H1 (cell line): ENCODE data around the gene FAN1. TPM values are rescaled to one million over a fixed set of nuclear protein-coding genes. Genes with fewer than 3 reads are reported as not detected.

ENCODE experiments used
- CTCF ChIA-PET: fragments of 300-600 bp; sonication (Branson Sonifier 250); formaldehyde crosslinking; loops from one replicate; lab custom pipeline; 2021; ENCODE audit not compliant: partially characterized antibody; lab: Charles Lee
- POLR2A ChIA-PET: fragments of 300-600 bp; sonication (Branson Sonifier 250); formaldehyde crosslinking; loops from one replicate; lab custom pipeline; 2021; ENCODE audit warnings: inconsistent platforms; ENCODE audit not compliant: partially characterized antibody; lab: Charles Lee
- DNase-seq, 2 experiments: peaks; one replicate each; pipeline versions ENCODE4 v3.0.0 to v3.0.0-alpha.2; 2010 to 2022; ENCODE audit warnings: low spot score in 2 of 2, low read depth in 1 of 2, mixed read lengths in 1 of 2
- FAIRE-seq: peaks from 2 replicates; lab custom pipeline; 2011; peaks lifted over from hg19 to GRCh38; lab: Jason Lieb, UNC
- H2AFZ ChIP-seq: 2 replicates; pipeline ENCODE4 v1.8.1; 2012; ENCODE audit warnings: low read length, inconsistent platforms
- H2AK5ac ChIP-seq: 2 replicates; pipeline ENCODE4 v1.6.1; 2013; ENCODE audit warnings: low read depth, low read length
- H2BK120ac ChIP-seq: replicated peaks from 2 replicates; pipeline ENCODE3; 2013; ENCODE audit warnings: low read depth, low read length, inconsistent platforms
- H2BK12ac ChIP-seq: 2 replicates; pipeline ENCODE4 v1.6.1; 2013; ENCODE audit warnings: low read depth, low read length
- H2BK15ac ChIP-seq: 2 replicates; pipeline ENCODE4 v1.6.1; 2013; ENCODE audit warnings: low read length
- H2BK20ac ChIP-seq: 2 replicates; pipeline ENCODE4 v1.6.1; 2013; ENCODE audit warnings: low read length
- H2BK5ac ChIP-seq: 2 replicates; pipeline ENCODE4 v1.6.1; 2013; ENCODE audit warnings: low read depth, low read length
- H3K14ac ChIP-seq: 2 replicates; pipeline ENCODE4 v1.6.1; 2013; ENCODE audit warnings: inconsistent platforms; ENCODE audit not compliant: insufficient read length
- H3K18ac ChIP-seq: 2 replicates; pipeline ENCODE4 v1.6.1; 2013; ENCODE audit warnings: low read length; ENCODE audit errors: extremely low read depth
- H3K23ac ChIP-seq: 2 replicates; pipeline ENCODE4 v1.6.1; 2013; ENCODE audit warnings: inconsistent platforms; ENCODE audit not compliant: insufficient read length
- H3K23me2 ChIP-seq: 2 replicates; pipeline ENCODE4 v1.6.1; 2013; ENCODE audit warnings: low read depth, low read length
- H3K27ac ChIP-seq: 2 replicates; pipeline ENCODE4 v1.6.1; 2011; ENCODE audit warnings: low read depth, low read length, inconsistent platforms
- H3K27me3 ChIP-seq, 4 experiments: replicated peaks in 1 of 4; 1 replicate in 1 of 4; 2 replicates in 3 of 4; pipeline versions ENCODE4 v1.6.1 to v1.8.1; 2011 to 2013; ENCODE audit warnings: low read length in 3 of 4, mild to moderate bottlenecking in 3 of 4, inconsistent platforms in 2 of 4, mixed read lengths in 2 of 4, moderate library complexity in 1 of 4; ENCODE audit not compliant: control insufficient read depth in 3 of 4, insufficient read depth in 3 of 4; ENCODE audit errors: extremely low read depth in 1 of 4
- H3K36me3 ChIP-seq, 4 experiments: 2 replicates each; pipeline versions ENCODE4 v1.6.1 to v1.8.1; 2011 to 2013; ENCODE audit warnings: mild to moderate bottlenecking in 4 of 4, low read length in 3 of 4, moderate library complexity in 2 of 4, control low read depth in 1 of 4, inconsistent platforms in 1 of 4; ENCODE audit not compliant: insufficient read depth in 4 of 4, control insufficient read depth in 2 of 4
- H3K4ac ChIP-seq: replicated peaks from 2 replicates; pipeline ENCODE3; 2013; ENCODE audit warnings: low read length, low read depth, mixed read lengths, inconsistent platforms; ENCODE audit not compliant: insufficient read length
- H3K4me1 ChIP-seq, 4 experiments: replicated peaks in 1 of 4; 1 replicate in 1 of 4; 2 replicates in 3 of 4; pipeline versions ENCODE4 v1.6.1 to v1.8.1; 2011 to 2013; ENCODE audit warnings: low read length in 3 of 4, inconsistent platforms in 2 of 4, mixed read lengths in 1 of 4; ENCODE audit not compliant: insufficient read depth in 4 of 4, control insufficient read depth in 3 of 4
- H3K4me2 ChIP-seq, 2 experiments: 2 replicates each; pipeline versions ENCODE4 v1.6.1 to v1.8.1; 2011 to 2013; ENCODE audit warnings: low read depth in 2 of 2, low read length in 2 of 2, control low read depth in 1 of 2, inconsistent platforms in 1 of 2, mild to moderate bottlenecking in 1 of 2; ENCODE audit not compliant: insufficient read depth in 1 of 2
- H3K4me3 ChIP-seq, 4 experiments: fragments of 200-600, 300-600 bp in 1 of 4; sonication (generic), shearing (Covaris generic), sonication (Bioruptor Twin) in 1 of 4; 2 replicates each; pipeline versions ENCODE4 v1.5.1 to v1.8.1; 2011 to 2016; ENCODE audit warnings: low read length in 4 of 4, low read depth in 3 of 4, control low read depth in 2 of 4, inconsistent platforms in 2 of 4, mild to moderate bottlenecking in 2 of 4, mixed read lengths in 1 of 4, moderate library complexity in 1 of 4; ENCODE audit not compliant: insufficient read depth in 2 of 4; ENCODE audit errors: extremely low read depth in 1 of 4
- H3K56ac ChIP-seq: replicated peaks from 2 replicates; pipeline ENCODE3; 2013; ENCODE audit warnings: low read depth, mild to moderate bottlenecking, mixed read lengths, low read length, inconsistent platforms; ENCODE audit not compliant: insufficient read length
- H3K79me1 ChIP-seq: 2 replicates; pipeline ENCODE4 v1.6.1; 2013; ENCODE audit warnings: low read depth, low read length, control low read depth
- H3K79me2 ChIP-seq, 2 experiments: 2 replicates each; pipeline versions ENCODE4 v1.6.1 to v1.8.1; 2012 to 2013; ENCODE audit warnings: low read length in 2 of 2, mild to moderate bottlenecking in 2 of 2, inconsistent platforms in 1 of 2; ENCODE audit not compliant: insufficient read depth in 2 of 2, control insufficient read depth in 1 of 2
- H3K9ac ChIP-seq, 4 experiments: replicated peaks in 1 of 4; 1 replicate in 1 of 4; 2 replicates in 3 of 4; pipeline versions ENCODE4 v1.6.1 to v1.8.1; 2011 to 2013; ENCODE audit warnings: low read depth in 3 of 4, low read length in 3 of 4, control low read depth in 2 of 4, mild to moderate bottlenecking in 2 of 4, moderate library complexity in 2 of 4, inconsistent platforms in 1 of 4; ENCODE audit errors: extremely low read depth in 1 of 4
- H3K9me3 ChIP-seq, 2 experiments: 2 replicates each; pipeline versions ENCODE4 v1.6.1 to v1.8.1; 2012 to 2013; ENCODE audit warnings: mild to moderate bottlenecking in 2 of 2, moderate library complexity in 2 of 2, control low read depth in 1 of 2, inconsistent platforms in 1 of 2, low read depth in 1 of 2, low read length in 1 of 2, mixed read lengths in 1 of 2; ENCODE audit not compliant: insufficient read depth in 2 of 2
- H4K20me1 ChIP-seq, 2 experiments: replicated peaks in 1 of 2; 2 replicates each; pipeline versions ENCODE3 to v1.8.1; 2011 to 2013; ENCODE audit warnings: inconsistent platforms in 2 of 2, low read length in 2 of 2, mild to moderate bottlenecking in 1 of 2; ENCODE audit not compliant: insufficient read depth in 2 of 2, control insufficient read depth in 1 of 2
- H4K5ac ChIP-seq: 2 replicates; pipeline ENCODE4 v1.6.1; 2013; ENCODE audit warnings: low read length, low read depth, mixed read lengths, inconsistent platforms; ENCODE audit not compliant: insufficient read length
- H4K8ac ChIP-seq: 2 replicates; pipeline ENCODE4 v1.8.0; 2013; ENCODE audit warnings: mild to moderate bottlenecking, moderate library complexity, low read length, inconsistent platforms; ENCODE audit not compliant: insufficient read depth; ENCODE audit errors: extremely low read depth
- H4K91ac ChIP-seq: replicated peaks from 2 replicates; pipeline ENCODE3; 2013; ENCODE audit warnings: low read length, mixed read lengths, inconsistent platforms; ENCODE audit not compliant: insufficient read length
- CBX8 ChIP-seq: fragments of 300-800, 300-1000 bp; sonication (generic); IDR thresholded peaks from 2 replicates; pipeline ENCODE4 v1.7.1; 2016; ENCODE audit warnings: low read depth, low read length, borderline replicate concordance
- EZH2 ChIP-seq: fragments of 200-600 bp; sonication (generic); IDR thresholded peaks from 2 replicates; pipeline ENCODE4 v1.7.1; 2012; ENCODE audit warnings: low read depth, mild to moderate bottlenecking, moderate library complexity, low read length, inconsistent platforms; ENCODE audit not compliant: severe bottlenecking
- HDAC6 ChIP-seq: IDR thresholded peaks from one replicate; pipeline ENCODE4 v1.7.1; 2012; ENCODE audit warnings: low read depth, mild to moderate bottlenecking, inconsistent platforms, low read length, moderate library complexity
- KDM4A ChIP-seq: IDR thresholded peaks from one replicate; pipeline ENCODE4 v1.7.1; 2012; ENCODE audit warnings: low read depth, mild to moderate bottlenecking, moderate library complexity, low read length, inconsistent platforms; ENCODE audit not compliant: severe bottlenecking
- PHF8 ChIP-seq: fragments of 200-600 bp; sonication (generic); conservative IDR thresholded peaks from 2 replicates; pipeline ENCODE4 v1.7.1; 2012; ENCODE audit warnings: low read depth, mild to moderate bottlenecking, inconsistent platforms, low read length, moderate library complexity
- POLR2A ChIP-seq, 2 experiments: IDR thresholded peaks; 1 replicate in 1 of 2; 2 replicates in 1 of 2; pipeline ENCODE4 v1.6.1; 2011; ENCODE audit warnings: low read depth in 2 of 2, low read length in 2 of 2, mild to moderate bottlenecking in 2 of 2; ENCODE audit errors: control extremely low read depth in 1 of 2
- RAD21 ChIP-seq, 2 experiments: IDR thresholded peaks in 1 of 2; conservative IDR thresholded peaks in 1 of 2; 2 replicates each; pipeline ENCODE4 v1.6.1; 2011; ENCODE audit warnings: low read depth in 2 of 2, low read length in 2 of 2, improper control_type of control experiment in 1 of 2, inconsistent platforms in 1 of 2, mild to moderate bottlenecking in 1 of 2, moderate library complexity in 1 of 2
- RBBP5 ChIP-seq: IDR thresholded peaks from 2 replicates; pipeline ENCODE4 v1.7.1; 2012; ENCODE audit warnings: low read depth, mild to moderate bottlenecking, inconsistent platforms, low read length, moderate library complexity, borderline replicate concordance
- SIX5 ChIP-seq: IDR thresholded peaks from 2 replicates; pipeline ENCODE4 v1.6.1; 2011; ENCODE audit warnings: mild to moderate bottlenecking, low read depth, low read length
- USF2 ChIP-seq: IDR thresholded peaks from 2 replicates; pipeline ENCODE4 v1.6.1; 2011; ENCODE audit warnings: low read length, improper control_type of control experiment
- YY1 ChIP-seq: IDR thresholded peaks from 2 replicates; pipeline ENCODE4 v1.6.1; 2011; ENCODE audit warnings: low read depth, mild to moderate bottlenecking, low read length
- polyA plus RNA-seq, 7 experiments: library from polyadenylated mRNA; depleted of rRNA in 3 of 7; stranded (reverse) in 5 of 7; unstranded in 2 of 7; fragments of >200 nt in 5 of 7; fragments of 200-250 nt in 2 of 7; gene quantifications; 1 replicate in 5 of 7; 2 replicates in 1 of 7; 4 replicates in 1 of 7; pipeline versions ENCODE4 v1.2.1 to v1.2.3, GENCODE V29; 2011 to 2013; ENCODE audit warnings: missing spikeins in 2 of 7, mixed read lengths in 2 of 7
- total RNA-seq: library from RNA; stranded (reverse); fragmentation: NEBNext Ultra II Directional; extraction: Animal tissue kit (Norgen Biotek cat#: 25700); gene quantifications from 2 replicates; pipeline ENCODE4 v1.2.1, GENCODE V29; 2021
- TF ChIP-seq, protein P1 (sequence below), 3 experiments: IDR thresholded peaks; 1 replicate in 2 of 3; 2 replicates in 1 of 3; pipeline versions ENCODE4 v1.5.1 to v1.6.1; 2011; ENCODE audit warnings: low read length in 3 of 3, mild to moderate bottlenecking in 3 of 3, inconsistent platforms in 2 of 3, low read depth in 1 of 3, moderate library complexity in 1 of 3; ENCODE audit not compliant: insufficient read depth in 1 of 3; ENCODE audit errors: control extremely low read depth in 1 of 3

The FAN1 gene
- total and polyA plus RNA-seq, 2 of the 8 experiments (the other 6 are each of a cell fraction or from before 2014, with no cell fraction given): 8.6 to 24.9 TPM

GRCh38 chr15:30877070-30877469 is 26.6 kb upstream of the FAN1 start:
- no peak overlapping the region for H3K56ac ChIP-seq
- no peak overlapping the region for H3K9ac ChIP-seq
- no peak overlapping the region for H2BK5ac ChIP-seq
- 0 out of 2 replicates have a peak, but pooled peaks cover 4% of the 10 kb centered on the region for H3K23me2 ChIP-seq
- no peak overlapping the region for H2BK120ac ChIP-seq
- H3K4ac ChIP-seq: no peak overlapping the region
- no peak overlapping the region for H4K8ac ChIP-seq
- DNase-seq: no peak
- H2BK12ac ChIP-seq: no peak overlapping the region
- no peak overlapping the region for H3K18ac ChIP-seq
- H2BK15ac ChIP-seq: no peak overlapping the region
- H3K23ac ChIP-seq: no peak overlapping the region
- no peaks in the 10 kb centered on the region for H3K79me2 ChIP-seq
- H2AFZ ChIP-seq: no peak overlapping the region
- POLR2A ChIA-PET: no interaction called here
- FAIRE-seq: no peak
- no peak overlapping the region for H2BK20ac ChIP-seq
- H2AK5ac ChIP-seq: no peak overlapping the region
- no peaks in the 10 kb centered on the region for H3K9me3 ChIP-seq
- no peaks in the 10 kb centered on the region; a peak in 1 of 7 replicates for H3K27me3 ChIP-seq
- no peak overlapping the region for H4K5ac ChIP-seq
- no peaks in the 10 kb centered on the region for H3K4me1 ChIP-seq
- H3K79me1 ChIP-seq: no peaks in the 10 kb centered on the region
- H3K27ac ChIP-seq: no peak overlapping the region
- CTCF ChIA-PET: no interaction called here
- H3K36me3 ChIP-seq: no peaks in the 10 kb centered on the region
- H3K4me3 ChIP-seq: no peak overlapping the region
- no peaks in the 10 kb centered on the region for H4K20me1 ChIP-seq
- H3K14ac ChIP-seq: no peak overlapping the region
- H3K4me2 ChIP-seq: no peak overlapping the region
- no peak overlapping the region for H4K91ac ChIP-seq
- TF ChIP-seq POLR2A (IDR thresholded peaks at IDR 0.05; ENCODE audit: control extremely low read depth in 1 of 2, low read depth in 2 of 2, low read length in 2 of 2) (no peak), HDAC6 (no peak), USF2 (no peak), PHF8 (no peak), CBX8 (no peak), YY1 (no peak), SIX5 (no peak), KDM4A (no peak), RAD21 (IDR thresholded peaks at IDR 0.05 in 1 of 2, conservative IDR thresholded peaks at IDR 0.05 in 1 of 2; ENCODE audit: low read depth in 2 of 2, low read length in 2 of 2) (no peak), RBBP5 (no peak), EZH2 (no peak)
- TF ChIP-seq, protein P1, sequence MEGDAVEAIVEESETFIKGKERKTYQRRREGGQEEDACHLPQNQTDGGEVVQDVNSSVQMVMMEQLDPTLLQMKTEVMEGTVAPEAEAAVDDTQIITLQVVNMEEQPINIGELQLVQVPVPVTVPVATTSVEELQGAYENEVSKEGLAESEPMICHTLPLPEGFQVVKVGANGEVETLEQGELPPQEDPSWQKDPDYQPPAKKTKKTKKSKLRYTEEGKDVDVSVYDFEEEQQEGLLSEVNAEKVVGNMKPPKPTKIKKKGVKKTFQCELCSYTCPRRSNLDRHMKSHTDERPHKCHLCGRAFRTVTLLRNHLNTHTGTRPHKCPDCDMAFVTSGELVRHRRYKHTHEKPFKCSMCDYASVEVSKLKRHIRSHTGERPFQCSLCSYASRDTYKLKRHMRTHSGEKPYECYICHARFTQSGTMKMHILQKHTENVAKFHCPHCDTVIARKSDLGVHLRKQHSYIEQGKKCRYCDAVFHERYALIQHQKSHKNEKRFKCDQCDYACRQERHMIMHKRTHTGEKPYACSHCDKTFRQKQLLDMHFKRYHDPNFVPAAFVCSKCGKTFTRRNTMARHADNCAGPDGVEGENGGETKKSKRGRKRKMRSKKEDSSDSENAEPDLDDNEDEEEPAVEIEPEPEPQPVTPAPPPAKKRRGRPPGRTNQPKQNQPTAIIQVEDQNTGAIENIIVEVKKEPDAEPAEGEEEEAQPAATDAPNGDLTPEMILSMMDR (IDR thresholded peaks at IDR 0.05; ENCODE audit: control extremely low read depth in 1 of 3, insufficient read depth in 1 of 3, low read depth in 1 of 3, low read length in 3 of 3): no peak
